ENCODE results near the gene CD19.
"Not testable (repeated sequence)": the region's sequence is repeated elsewhere in the genome, so short reads cannot be mapped to it uniquely, and the experiment has no call there.

GRCh38 chr16:28980330-28980729 is 48.6 kb downstream of the CD19 start:
- TF ChIP-seq CTCF, POLR2A (IDR thresholded peaks at IDR 0.05): not testable (repeated sequence)
